Epithelial cell of esophagus (primary cell): ENCODE results near the gene COPS7A.

ENCODE experiments used
- DNase-seq: peaks from one replicate; pipeline ENCODE4 v3.0.0; 2010; ENCODE audit warnings: low read depth
- H3K4me3 ChIP-seq: 2 replicates; pipeline ENCODE4 v1.5.1; 2011; ENCODE audit warnings: mild to moderate bottlenecking, low read length, control low read depth
- CTCF ChIP-seq: IDR thresholded peaks from 2 replicates; pipeline ENCODE4 v1.5.1; 2011; ENCODE audit warnings: low read depth, mild to moderate bottlenecking, low read length, control low read depth, inconsistent platforms; ENCODE audit not compliant: insufficient read depth; ENCODE audit errors: missing control alignments

COPS7A gene

GRCh38 chr12:6752921-6753771 is 29.3 kb downstream of the COPS7A start, which contains the start of gene MLF2:
Gene MLF2 (minus strand): TSS chr12:6753141. CDS start chr12:6752334, 807 bp downstream.
- peak; percentile 99 for DNase-seq
- peak within 1 kb of the TSS; percentile 87 for H3K4me3 ChIP-seq
- no peak for TF ChIP-seq CTCF

- TF ChIP-seq CTCF, result peak; percentile 94
- DNase-seq, result no peak
- H3K4me3 ChIP-seq, result no peak overlapping the region
Measured at GRCh38 chr12:6753772-6754356, 30.0 kb downstream of the COPS7A start.

- no peak for TF ChIP-seq CTCF
- DNase-seq, result no peak
- no peak overlapping the region for H3K4me3 ChIP-seq
Measured at GRCh38 chr12:6754411-6754810, 30.6 kb downstream of the COPS7A start.

GRCh38 chr12:6757028-6757690 is 33.3 kb downstream of the COPS7A start:
- no peak for TF ChIP-seq CTCF
- no peak for DNase-seq
- H3K4me3 ChIP-seq, result no peak overlapping the region

- no peak for TF ChIP-seq CTCF
- no peak for DNase-seq
Measured at GRCh38 chr12:6758506-6759095, 34.8 kb downstream of the COPS7A start.

GRCh38 chr12:6759741-6760140 is 35.9 kb downstream of the COPS7A start:
- no peak overlapping the region for H3K4me3 ChIP-seq
- TF ChIP-seq CTCF, result no peak
- no peak for DNase-seq

More at GRCh38 chr12:6758506-6759095, 34.8 kb downstream of the COPS7A start:
- no peak overlapping the region for H3K4me3 ChIP-seq
